HT1080 (cell line): ENCODE measurements around the gene GSTM3. TPM values are rescaled to one million over a fixed set of nuclear protein-coding genes. Genes with fewer than 3 reads are reported as not detected.

ENCODE experiments used
- DNase-seq: peaks from one replicate; pipeline ENCODE4 v3.0.0-alpha.2; 2015; ENCODE audit warnings: low read depth
- polyA plus RNA-seq, 2 experiments: library from polyadenylated mRNA; depleted of rRNA; stranded (reverse); fragments of >200 nt; gene quantifications; 2 replicates each; pipeline ENCODE4 v1.2.3, GENCODE V29; 2015
- total RNA-seq: library from RNA; depleted of rRNA; stranded (reverse); fragments of >200 nt; shearing (Covaris generic); gene quantifications from 2 replicates; pipeline ENCODE4 v1.2.3, GENCODE V29; 2014; rRNA removed

GSTM3 gene
- 52.4 and 81.8 TPM in 2 replicates for total RNA-seq
- 75.1 and 83.1 TPM in 2 replicates for polyA plus RNA-seq (2015; cell fraction: cytosol; rRNA removed)
- 52.6 and 58.2 TPM in 2 replicates for polyA plus RNA-seq (2015; cell fraction: nucleus; rRNA removed)

GRCh38 chr1:109740615-109741373 is at the start of gene GSTM3:
TSS of gene GSTM3 (minus strand) at chr1:109741038. CDS start at chr1:109740287, 751 bp downstream.
- peak; percentile 15 for DNase-seq

GRCh38 chr1:109790329-109790728 is 49.5 kb upstream of the GSTM3 start:
- no peak for DNase-seq

- no peak for DNase-seq
Observed at GRCh38 chr1:109789551-109790180, 48.8 kb upstream of the GSTM3 start.

DNA sequence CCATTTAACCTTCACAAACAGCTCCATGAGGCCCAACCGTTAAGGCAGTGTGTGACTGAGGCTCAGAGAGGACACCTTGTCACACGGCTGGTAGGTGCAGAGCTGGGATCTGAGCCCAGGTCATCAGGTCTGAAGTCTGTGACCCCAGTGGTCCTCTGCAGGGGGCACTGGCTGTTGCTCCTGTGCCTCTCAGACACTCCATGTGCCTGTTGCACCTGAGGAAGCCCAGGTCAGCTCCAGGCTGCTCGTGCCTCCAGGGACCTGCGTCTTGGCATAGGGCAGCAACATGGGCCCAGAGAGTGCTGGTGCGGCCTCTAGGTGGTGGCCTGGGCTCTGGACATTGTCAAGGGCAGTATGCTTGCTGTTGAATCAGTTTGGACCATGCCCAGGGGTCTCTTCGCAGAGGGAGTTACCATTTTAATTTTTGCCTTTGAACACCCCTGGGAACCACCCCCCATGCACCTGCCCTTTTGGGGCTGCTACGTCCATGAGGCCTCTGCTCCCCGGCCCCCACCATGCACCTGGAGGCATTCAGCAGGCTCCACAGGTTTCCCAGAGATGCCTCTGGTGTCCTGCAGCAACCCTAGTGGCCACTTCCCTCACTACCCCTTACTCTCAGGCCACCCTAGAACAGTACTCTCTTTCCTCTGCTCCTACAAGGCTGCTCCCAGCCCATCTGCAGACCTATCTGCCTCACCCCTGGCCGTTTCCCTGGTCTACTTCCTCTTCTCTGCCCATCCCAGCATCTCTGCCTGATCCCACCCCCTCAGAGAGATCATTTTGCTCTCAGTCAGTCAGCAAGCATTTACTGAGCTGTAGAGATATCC is 48.1 kb upstream of the GSTM3 start:
- no peak for DNase-seq

- DNase-seq: no peak
Observed at GRCh38 chr1:109787845-109788601, 47.2 kb upstream of the GSTM3 start.

- DNase-seq: no peak
Observed at GRCh38 chr1:109787211-109787844, 46.5 kb upstream of the GSTM3 start.

DNA sequence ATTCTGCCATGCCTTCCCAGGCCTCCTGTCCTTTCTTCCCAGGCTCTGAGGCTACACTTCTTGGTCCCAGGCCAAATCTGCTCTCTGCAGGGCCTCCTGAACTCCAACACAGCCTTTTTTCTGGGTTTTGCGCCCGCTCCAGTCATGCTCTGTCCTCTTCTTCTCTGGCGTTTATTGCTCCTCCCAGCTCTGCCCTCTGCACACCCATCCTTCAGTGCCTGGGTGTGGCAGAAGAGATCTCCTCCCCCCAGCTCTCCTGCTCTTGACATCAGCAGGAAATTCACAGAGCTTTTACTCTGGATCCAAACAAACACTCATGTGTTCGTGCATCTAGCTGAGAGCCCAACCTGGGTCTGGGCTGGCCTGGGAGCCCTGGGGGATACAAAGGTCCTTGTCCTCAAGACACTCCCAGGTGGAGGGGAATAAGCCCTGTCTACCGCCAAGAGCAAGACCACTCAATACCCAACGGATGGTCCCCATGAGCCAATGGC is 45.7 kb upstream of the GSTM3 start:
- no peak for DNase-seq

GRCh38 chr1:109786112-109786480 is 45.3 kb upstream of the GSTM3 start:
- DNase-seq: no peak

- no peak for DNase-seq
Observed at GRCh38 chr1:109785446-109786111, 44.7 kb upstream of the GSTM3 start.

GRCh38 chr1:109784551-109785252 is 43.9 kb upstream of the GSTM3 start:
- no peak for DNase-seq

DNA sequence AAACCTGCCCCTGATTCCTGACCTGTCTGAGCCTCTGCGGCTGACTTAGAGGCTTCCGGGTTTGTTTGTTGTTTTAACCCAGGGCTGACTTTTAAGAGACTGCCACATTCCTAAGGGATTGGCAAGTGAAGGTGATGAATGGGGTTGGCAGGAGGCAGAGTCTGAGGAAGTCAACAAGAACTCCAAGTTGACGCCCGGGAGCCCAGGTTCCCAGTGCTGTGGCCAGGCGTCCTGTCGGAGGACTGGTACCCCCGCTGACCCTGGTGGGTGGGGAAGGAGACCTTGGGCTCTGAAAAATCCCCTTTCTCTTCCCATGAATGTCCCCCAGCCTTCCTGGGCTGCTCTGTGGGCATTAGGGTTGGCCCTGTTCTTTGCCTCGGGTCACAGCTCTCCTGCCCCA is 42.6 kb upstream of the GSTM3 start:
- peak; percentile 68 for DNase-seq

- no peak for DNase-seq
Observed at GRCh38 chr1:109782927-109783326, 42.1 kb upstream of the GSTM3 start.

DNA sequence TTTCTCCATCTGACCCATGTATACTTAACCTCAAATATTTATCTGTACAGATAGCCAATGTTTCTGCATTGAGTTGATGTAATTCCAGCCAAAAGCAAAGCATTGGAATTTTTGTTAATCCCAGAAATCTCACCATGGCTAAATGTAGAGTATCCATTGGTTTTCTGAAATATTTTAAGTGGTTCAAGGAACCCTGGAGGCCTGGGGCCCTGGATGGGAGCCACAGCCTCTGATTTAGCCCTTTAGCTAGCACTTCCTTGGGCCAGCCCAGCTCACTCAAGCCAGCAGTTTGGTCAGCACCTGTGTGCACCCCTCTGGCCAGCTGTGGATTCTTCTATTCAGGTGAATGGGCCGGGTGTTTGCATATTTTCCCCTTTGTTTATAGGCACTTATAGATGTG is 41.7 kb upstream of the GSTM3 start:
- no peak for DNase-seq

DNA sequence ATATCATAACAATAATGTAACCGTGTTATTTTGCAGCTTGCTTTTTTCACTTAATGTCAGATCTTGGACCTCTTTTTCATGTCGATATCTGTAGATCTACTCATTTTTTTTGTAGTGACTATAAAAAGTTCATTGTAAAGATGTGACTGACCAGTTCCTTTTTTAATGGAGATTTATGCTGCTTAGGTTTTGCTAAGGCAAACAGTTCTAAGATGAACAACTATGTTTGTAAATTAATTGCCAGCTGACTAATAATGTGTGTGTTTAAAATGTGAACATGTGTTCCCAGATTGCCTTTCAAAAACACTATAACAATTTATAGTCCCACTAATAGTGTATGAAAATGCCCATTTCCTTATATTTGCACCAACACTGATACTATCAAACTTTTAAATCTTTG is 41.0 kb upstream of the GSTM3 start:
- no peak for DNase-seq

DNA sequence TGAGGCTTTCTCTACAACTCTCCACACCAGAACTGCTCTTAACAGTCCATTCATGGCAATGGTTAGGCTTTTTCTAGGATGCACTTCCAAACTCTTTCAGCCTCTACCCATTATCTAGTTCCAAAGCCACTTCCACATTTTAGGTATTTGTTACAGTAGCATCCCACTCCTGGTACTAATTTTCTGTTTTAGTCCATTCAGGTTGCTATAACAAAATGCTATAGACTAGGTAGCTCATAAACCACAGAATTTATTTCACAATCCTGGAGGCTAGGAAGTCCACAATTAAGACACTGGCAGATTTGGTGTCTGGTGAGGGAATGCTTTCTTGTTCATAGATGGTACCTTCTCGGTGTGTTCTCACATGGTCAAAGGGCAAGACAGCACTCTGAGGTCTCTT is 40.1 kb upstream of the GSTM3 start:
- no peak for DNase-seq

GRCh38 chr1:109777980-109778625 is 37.3 kb upstream of the GSTM3 start:
- DNase-seq: no peak

DNA sequence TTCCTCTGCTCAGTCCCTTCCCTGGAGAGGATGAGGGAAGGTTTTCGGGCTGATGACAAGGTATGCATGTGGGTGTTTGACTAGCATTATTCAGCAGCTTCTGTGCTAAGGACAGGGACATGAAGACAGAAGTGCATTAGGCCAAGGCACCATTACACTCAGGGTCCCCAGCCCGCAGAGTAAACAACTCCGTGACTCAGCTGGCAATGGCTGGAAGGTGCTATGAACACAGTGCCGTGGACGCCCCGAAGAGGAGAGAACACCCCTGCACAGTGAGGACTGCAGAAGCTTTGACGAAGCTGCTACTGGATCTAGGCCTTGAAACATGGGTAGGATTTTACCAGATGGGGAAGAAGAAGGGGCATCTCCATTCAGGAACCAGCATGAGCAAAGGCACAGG is 36.6 kb upstream of the GSTM3 start:
- DNase-seq: no peak

- peak; percentile 70 for DNase-seq
Observed at GRCh38 chr1:109776911-109777310, 36.1 kb upstream of the GSTM3 start.
